ENCODE results near the gene OR5AP2. TPM values are rescaled to one million over a fixed set of nuclear protein-coding genes. Genes with fewer than 3 reads are reported as not detected.
"Not testable (repeated sequence)": the region's sequence is repeated elsewhere in the genome, so short reads cannot be mapped to it uniquely, and the experiment has no call there.

OR5AP2 gene
- total RNA-seq, 1 donor from 2014 or later, result not detected

- no peak for ATAC-seq (ENCODE audit: low read depth)
- intact Hi-C loops (cut with micrococcal nuclease), result no loop called here
- Mint-ChIP-seq H3K27me3 (no peaks in the 10 kb centered on the region), H3K4me3 (no peak overlapping the region), H3K9me3 (peaks cover 3% of the 10 kb centered on the region), H3K27ac (no peak overlapping the region), H3K4me1 (no peaks in the 10 kb centered on the region), H3K36me3 (ENCODE audit: low read depth) (no peaks in the 10 kb centered on the region)
- ChIA-PET CTCF (no interaction called here), POLR2A (no interaction called here)
- TF ChIP-seq, protein P1, sequence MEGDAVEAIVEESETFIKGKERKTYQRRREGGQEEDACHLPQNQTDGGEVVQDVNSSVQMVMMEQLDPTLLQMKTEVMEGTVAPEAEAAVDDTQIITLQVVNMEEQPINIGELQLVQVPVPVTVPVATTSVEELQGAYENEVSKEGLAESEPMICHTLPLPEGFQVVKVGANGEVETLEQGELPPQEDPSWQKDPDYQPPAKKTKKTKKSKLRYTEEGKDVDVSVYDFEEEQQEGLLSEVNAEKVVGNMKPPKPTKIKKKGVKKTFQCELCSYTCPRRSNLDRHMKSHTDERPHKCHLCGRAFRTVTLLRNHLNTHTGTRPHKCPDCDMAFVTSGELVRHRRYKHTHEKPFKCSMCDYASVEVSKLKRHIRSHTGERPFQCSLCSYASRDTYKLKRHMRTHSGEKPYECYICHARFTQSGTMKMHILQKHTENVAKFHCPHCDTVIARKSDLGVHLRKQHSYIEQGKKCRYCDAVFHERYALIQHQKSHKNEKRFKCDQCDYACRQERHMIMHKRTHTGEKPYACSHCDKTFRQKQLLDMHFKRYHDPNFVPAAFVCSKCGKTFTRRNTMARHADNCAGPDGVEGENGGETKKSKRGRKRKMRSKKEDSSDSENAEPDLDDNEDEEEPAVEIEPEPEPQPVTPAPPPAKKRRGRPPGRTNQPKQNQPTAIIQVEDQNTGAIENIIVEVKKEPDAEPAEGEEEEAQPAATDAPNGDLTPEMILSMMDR (IDR thresholded peaks at IDR 0.05), result no peak
- DNase-seq, result no peak
Observed at GRCh38 chr11:56611174-56611573, 31.1 kb downstream of the OR5AP2 start.

DNA sequence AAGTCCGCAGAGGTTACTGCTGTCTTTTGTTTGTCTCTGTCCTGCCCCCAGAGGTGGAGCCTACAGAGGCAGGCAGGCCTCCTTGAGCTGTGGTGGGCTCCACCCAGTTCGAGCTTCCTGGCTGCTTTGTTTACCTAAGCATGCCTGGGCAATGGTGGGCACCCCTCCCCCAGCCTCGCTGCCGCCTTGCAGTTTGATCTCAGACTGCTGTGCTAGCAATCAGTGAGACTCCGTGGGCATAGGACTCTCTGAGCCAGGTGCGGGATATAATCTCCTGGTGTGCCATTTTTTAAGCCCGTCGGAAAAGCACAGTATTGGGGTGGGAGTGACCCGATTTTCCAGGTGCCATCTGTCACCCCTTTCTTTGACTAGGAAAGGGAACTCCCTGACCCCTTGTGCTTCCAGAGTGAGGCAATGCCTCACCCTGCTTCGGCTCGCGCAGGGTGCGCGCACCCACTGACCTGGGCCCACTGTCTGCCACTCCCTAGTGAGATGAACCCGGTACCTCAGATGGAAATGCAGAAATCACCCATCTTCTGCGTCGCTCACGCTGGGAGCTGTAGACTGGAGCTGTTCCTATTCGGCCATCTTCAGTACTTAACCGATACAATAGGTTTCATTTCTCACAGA, 50.0 kb downstream of the OR5AP2 start:
- H3K4me3 Mint-ChIP-seq; H3K27ac Mint-ChIP-seq; H3K9me3 Mint-ChIP-seq; H3K36me3 Mint-ChIP-seq (ENCODE audit: low read depth); H3K27me3 Mint-ChIP-seq; H3K4me1 Mint-ChIP-seq; intact Hi-C loops (cut with micrococcal nuclease); CTCF ChIA-PET; DNase-seq; POLR2A ChIA-PET; ATAC-seq (ENCODE audit: low read depth): not testable (repeated sequence)

Other genes with a start within 250 kb of the OR5AP2 start
- gene OR5AL1, start 229.7 kb downstream of the OR5AP2 start, total RNA-seq, result not detected in 2 replicates
- not detected in 2 replicates for gene OR5M3, start 169.1 kb downstream of the OR5AP2 start, total RNA-seq
- not detected in 2 replicates for gene OR5M8, start 151.1 kb downstream of the OR5AP2 start, total RNA-seq
- not detected in 2 replicates for gene OR5M11, start 99.2 kb downstream of the OR5AP2 start, total RNA-seq
- not detected in 2 replicates for gene OR5M10, start 64.7 kb downstream of the OR5AP2 start, total RNA-seq
- not detected in 2 replicates for gene OR5M1, start 27.6 kb downstream of the OR5AP2 start, total RNA-seq
- gene OR5AR1, start 21.2 kb upstream of the OR5AP2 start, total RNA-seq, result not detected in 2 replicates
- gene OR9G1, start 56.7 kb upstream of the OR5AP2 start, total RNA-seq, result not detected in 2 replicates
- not detected in 2 replicates for gene OR9G4, start 106.3 kb upstream of the OR5AP2 start, total RNA-seq